Measurements from ENCODE around the gene FBXO44.

DNA sequence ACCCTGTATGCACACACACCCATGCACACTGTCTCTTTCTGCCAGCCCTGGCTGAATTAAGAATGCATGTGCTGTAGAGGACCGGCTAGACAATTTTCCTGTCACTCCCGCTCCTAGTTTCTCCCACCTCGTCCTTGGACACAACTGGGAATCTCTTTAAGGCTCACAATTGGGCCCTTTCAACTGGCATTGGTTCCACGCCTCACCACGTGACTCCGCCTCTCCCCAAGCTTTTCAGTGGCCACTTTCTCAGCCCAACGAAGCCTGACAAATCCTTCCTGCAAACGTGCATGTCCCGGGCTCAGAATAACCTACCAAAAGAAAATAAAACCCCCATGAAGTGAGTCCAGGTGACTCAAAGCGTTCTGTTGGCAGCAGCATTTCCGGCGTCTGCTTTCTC is 34.3 kb upstream of the FBXO44 start:
- no peak for TF ChIP-seq POLR2A (IDR thresholded peaks at IDR 0.05)
- TF ChIP-seq, protein P1, sequence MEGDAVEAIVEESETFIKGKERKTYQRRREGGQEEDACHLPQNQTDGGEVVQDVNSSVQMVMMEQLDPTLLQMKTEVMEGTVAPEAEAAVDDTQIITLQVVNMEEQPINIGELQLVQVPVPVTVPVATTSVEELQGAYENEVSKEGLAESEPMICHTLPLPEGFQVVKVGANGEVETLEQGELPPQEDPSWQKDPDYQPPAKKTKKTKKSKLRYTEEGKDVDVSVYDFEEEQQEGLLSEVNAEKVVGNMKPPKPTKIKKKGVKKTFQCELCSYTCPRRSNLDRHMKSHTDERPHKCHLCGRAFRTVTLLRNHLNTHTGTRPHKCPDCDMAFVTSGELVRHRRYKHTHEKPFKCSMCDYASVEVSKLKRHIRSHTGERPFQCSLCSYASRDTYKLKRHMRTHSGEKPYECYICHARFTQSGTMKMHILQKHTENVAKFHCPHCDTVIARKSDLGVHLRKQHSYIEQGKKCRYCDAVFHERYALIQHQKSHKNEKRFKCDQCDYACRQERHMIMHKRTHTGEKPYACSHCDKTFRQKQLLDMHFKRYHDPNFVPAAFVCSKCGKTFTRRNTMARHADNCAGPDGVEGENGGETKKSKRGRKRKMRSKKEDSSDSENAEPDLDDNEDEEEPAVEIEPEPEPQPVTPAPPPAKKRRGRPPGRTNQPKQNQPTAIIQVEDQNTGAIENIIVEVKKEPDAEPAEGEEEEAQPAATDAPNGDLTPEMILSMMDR (IDR thresholded peaks at IDR 0.05), result no peak

Measured in adrenal gland (tissue), 5 donors.